Dermis blood vessel endothelial cell (primary cell): ENCODE measurements around the gene LHX6. TPM values are rescaled to one million over a fixed set of nuclear protein-coding genes. Genes with fewer than 3 reads are reported as not detected.
A peak's percentile ranks its signal among the peaks of the same experiment; 100 is the strongest.

Source experiments
- DNase-seq: peaks from one replicate; pipeline ENCODE4 v3.0.0; 2010
- total RNA-seq: library from RNA; depleted of rRNA; stranded (reverse); fragments of >200 nt; gene quantifications from 2 replicates; pipeline ENCODE4 v1.2.3, GENCODE V29; 2014

Gene LHX6
- total RNA-seq, 1 donor from 2014 or later, result 27.4 TPM

DNA sequence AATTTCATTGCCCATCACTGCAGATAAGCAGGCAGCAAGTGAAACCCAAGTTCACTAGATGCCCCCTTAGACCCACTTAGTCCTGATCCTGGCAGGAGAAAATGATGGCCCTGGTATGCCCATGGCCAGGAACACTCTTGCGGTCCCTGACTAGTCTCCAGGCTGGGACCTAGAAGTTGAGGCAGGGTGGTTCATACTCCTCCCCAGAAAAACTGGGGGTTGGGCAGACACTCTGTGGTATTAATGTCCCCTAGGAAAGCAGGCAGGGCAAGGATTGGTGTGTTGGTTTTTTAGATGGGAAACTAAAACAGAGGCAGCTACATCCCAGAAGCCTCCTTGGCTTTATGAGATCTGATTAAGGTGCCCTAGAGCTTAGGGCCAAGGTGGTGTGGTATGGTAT lies 13.1 kb downstream of the LHX6 start:
- no peak for DNase-seq

- DNase-seq, result no peak
These were observed 14.2 kb downstream of the LHX6 start for GRCh38 chr9:122214507-122214906.

- no peak for DNase-seq
These were observed 15.0 kb downstream of the LHX6 start for GRCh38 chr9:122213589-122214413.

DNA sequence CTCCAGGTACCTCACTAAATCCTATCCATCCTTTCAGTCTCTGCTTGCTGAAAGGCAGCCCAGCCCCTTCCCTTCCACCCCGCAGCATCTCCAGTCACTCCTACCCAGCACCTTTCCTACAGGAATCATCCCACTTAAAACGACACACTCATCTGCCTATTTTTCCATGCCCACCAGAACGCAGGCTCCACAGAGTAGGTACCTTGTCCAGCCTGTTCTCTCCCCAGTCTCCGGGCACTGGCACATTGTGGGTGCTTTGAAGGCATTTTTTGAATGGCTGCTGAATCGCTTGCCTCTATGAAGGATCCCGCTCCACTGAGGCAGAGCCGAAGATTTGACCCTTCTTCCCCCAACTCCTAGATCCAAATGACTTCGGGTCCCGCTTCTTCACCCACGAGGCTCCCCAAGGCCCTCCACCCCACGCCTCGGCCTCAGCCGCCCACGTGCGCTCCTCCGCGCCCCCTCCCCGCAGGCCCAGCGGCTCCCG lies 15.6 kb downstream of the LHX6 start:
- DNase-seq, result no peak

- DNase-seq, result no peak
These were observed 16.2 kb downstream of the LHX6 start for GRCh38 chr9:122212473-122213004.

- DNase-seq, result no peak
These were observed 19.3 kb downstream of the LHX6 start for GRCh38 chr9:122209451-122209850.

DNA sequence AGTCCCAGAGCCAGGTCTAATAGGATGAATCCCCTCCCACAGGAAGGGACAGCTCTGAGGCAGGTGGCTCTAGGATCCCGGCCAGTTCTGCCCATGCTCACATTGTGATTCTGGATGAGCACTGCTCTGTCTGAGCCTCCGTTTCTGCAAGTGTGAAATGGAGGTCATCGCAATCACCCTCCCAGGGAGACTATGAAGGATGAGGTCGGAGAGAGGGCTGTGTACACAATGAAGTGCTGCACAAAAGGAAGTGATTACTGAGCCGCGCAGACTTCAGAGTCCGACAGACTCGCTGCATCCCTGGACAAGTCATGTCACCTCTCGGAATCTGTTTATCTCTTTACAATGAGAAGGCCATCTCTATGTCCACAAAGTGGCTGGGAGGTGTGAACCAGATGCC lies 21.7 kb downstream of the LHX6 start:
- no peak for DNase-seq

- DNase-seq, result no peak
These were observed 22.4 kb downstream of the LHX6 start for GRCh38 chr9:122206118-122207046.

- DNase-seq, result no peak
These were observed 23.6 kb downstream of the LHX6 start for GRCh38 chr9:122205176-122205575.

GRCh38 chr9:122204491-122204890 lies 24.3 kb downstream of the LHX6 start:
- DNase-seq, result no peak

DNA sequence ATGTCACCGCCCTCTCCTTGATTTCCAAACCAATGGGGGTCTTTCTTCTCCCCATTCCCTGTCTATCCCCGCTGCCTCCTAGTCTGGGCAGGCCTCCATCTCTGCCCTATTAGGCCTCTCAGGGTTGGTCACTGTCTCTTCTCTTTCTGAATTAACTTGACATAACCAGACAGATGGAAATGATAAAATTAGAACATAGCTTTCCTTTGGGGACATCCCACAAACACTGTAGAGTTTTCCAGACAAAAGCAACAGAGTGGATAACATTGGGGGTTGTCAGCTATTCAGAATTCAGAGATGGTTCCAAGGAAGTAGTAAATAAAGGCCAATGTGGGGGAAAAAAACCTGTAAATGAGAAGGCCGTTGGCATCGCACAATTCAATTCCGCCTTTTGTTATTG lies 24.7 kb downstream of the LHX6 start:
- no peak for DNase-seq

DNA sequence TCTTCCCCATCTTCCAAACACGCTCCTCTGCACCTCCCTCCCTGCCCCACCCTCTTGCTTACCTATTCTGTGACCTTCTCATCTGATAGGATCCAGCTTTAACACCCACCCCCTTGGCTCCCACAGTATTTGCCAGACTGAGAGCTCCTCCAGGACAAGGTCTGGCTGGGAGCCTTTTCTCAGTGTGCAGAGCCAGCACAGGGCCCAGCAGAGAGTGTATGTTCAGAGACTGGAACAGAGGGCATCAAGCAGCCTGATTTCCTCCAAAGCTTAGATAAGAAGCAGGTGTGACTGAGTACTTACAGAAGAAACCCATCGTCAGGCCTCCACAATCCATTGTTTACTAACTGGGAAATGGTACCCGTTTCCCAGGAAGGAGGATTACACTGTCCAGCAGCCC lies 26.6 kb downstream of the LHX6 start:
- no peak for DNase-seq

DNA sequence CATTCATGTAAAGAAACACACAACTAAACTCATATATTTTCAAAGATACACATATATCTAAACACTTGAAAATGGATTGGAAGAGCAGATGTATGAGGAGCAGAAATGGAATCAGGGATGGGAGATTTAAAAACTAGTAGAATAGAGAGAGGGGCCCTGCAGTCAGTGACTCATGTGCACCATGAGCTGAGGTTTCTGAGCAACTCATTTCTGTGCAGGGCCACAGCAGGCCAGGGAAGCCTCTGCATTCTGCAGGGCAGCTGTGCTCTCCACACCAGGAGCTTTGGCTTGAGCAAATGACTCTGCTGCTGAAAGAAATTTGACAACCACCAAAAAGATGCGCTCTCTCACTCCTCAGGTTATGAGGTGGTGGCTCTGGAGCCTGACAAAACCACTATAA lies 27.1 kb downstream of the LHX6 start:
- no peak for DNase-seq

DNA sequence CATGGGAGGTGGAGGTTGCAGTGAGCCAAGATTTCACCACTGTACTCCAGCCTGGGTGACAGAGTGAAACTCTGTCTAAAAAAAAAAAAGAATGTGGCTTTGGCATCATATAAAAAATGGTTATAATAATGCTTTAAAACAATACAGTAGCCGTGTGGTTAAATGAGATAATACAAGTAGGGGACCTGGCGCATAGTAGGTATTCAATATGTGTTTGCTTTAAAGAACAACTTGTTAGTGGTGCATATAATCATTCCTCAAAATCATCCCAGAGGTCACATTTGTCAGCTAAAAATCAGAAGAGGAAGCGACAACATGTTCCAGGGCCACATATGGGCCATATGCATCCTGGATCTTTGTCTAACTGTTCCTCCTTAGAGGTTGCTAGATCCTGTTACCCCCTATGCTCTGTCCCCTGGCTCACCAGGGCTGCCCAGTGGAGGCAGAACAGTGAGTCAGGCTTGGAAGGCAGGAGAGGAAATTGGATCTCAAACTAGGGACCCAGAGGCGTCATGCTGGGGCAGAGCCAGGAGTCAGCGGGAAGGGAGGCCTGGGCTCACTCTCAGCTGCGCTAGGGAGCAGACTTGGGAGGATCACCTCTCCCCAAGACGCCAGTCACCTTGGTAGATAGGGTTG lies 27.7 kb downstream of the LHX6 start:
- DNase-seq, result peak; percentile 75

GRCh38 chr9:122197882-122198281 lies 30.9 kb downstream of the LHX6 start:
- DNase-seq, result no peak

DNA sequence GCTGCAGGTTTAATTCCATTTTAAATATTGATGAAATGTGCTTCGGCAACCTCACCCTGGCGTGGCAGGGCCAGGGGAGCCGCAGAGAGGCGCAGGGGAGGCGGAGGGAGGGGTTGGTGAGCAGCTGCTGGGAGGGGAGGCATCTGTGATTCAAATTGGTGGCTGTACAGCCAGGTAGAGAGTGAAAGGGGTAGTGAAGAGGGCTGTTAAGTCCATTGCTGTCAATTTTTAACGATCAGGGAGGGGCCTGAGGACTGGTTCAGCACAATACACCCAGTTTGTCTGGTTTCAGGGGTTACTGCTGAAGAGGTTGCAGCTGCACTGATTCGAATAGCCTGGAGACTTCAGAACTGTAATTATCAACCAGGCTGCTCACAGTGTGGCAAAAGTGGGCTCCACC lies 31.3 kb downstream of the LHX6 start:
- DNase-seq, result no peak

- no peak for DNase-seq
These were observed 32.9 kb downstream of the LHX6 start for GRCh38 chr9:122195875-122196274.

GRCh38 chr9:122193651-122194050 lies 35.1 kb downstream of the LHX6 start:
- DNase-seq, result no peak

DNA sequence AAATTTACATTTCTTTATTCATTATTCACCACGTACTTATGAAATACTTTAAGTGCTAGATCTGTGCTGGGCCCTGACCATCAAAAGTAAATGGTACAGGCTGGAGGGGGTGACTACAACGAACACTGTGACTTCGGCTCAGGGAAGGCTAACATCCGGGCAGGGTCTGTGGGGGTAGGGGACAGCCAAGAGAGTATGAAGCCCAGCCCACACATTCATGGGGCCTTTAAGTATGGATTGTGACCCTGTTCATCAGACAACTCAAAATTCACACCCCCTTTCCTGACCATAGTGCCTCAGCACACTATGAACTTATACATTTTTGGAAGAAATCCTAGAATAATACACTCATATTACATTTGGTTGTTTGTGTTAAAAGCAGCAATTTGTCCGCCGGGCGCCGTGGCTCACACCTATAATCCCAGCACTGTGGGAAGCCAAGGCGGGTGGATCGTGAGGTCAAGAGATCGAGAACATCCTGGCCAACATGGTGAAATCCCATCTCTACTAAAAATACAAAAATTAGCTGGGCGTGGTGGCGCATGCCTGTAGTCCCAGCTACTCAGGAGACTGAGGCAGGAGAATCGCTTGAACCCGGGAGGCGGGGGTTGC lies 35.7 kb downstream of the LHX6 start:
- DNase-seq, result no peak

DNA sequence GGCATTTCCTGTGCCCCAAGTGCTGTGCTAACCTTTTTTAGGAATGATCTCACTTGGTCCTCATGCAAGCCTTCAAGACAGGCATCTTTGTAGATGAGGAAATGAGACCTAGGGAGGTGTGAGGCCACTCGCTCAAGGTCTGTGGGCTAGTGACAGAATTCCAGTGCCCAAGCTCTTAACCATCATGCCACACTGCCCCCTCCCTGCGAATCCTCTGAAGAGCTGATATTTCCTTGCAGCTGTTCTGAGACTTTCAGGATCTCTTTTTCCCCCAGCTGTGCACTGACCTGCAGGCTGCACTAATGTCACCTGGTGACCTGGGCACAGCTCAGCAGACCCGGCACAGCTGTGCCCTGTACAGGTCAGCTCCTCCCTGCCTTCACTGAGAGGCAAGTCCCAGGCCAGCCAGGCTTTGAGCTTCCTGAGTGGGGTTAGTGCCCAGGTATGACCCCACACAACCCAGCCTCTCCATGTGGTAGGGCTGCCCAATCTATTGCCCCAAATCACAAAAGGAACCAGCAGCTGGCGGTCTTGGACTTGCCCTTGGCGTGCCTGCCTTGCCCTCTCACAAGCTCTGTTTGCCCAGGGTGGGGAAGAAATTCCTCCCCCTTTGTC lies 36.4 kb downstream of the LHX6 start:
- DNase-seq, result peak; percentile 30

- no peak for DNase-seq
These were observed 37.2 kb downstream of the LHX6 start for GRCh38 chr9:122191584-122191983.
